GM18867 (cell line): ENCODE measurements around the gene ADGRL4.

Experiments
- ATAC-seq: cut with Tn5 transposase; IDR thresholded peaks from one replicate; pipeline ENCODE4 v1.9.1; 2021; ENCODE audit warnings: mild to moderate bottlenecking, moderate library complexity; ENCODE audit not compliant: unreplicated experiment

ADGRL4 gene

DNA sequence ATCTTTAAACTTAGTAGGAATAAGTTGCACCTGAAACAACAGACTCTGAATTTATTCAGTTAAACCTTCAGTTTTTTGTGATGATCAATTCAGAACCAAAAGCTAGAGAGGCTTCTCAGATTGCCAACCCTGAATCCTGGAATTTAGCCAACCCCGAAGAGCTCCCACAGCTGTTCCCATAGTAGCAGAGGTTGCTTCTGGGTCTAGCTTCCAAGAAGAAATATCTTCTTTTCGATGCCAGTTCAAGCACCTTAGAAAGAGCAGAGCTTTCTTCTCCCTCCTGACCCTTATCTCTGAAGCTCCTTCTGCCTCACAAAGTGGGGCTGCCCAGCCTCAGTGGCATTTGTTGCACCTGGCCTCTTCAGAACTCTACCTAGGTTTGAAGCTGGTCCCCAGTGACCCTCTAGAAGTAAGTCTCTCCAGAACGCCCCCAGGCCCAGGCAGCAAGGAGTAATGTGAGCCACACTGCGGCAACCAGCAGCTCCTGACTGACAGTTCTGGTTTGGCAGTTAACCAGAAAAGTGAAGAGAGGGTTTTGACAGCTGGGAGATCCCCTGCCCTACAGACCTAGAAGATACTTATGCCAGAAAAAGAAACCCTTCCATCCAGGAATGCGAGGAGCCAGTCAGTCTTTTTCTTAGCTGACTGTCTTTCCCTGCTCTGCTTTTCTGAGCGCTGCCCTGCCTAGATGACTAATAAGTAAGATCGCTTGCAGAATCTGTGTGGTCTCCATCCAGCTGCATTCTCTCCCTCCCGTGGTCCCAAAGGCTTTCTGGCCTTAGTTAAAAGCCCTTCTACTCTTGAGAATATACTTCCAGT is 165.9 kb downstream of the ADGRL4 start:
- ATAC-seq: peak; percentile 44
